ENCODE results near the gene CROT.

Gene CROT

DNA sequence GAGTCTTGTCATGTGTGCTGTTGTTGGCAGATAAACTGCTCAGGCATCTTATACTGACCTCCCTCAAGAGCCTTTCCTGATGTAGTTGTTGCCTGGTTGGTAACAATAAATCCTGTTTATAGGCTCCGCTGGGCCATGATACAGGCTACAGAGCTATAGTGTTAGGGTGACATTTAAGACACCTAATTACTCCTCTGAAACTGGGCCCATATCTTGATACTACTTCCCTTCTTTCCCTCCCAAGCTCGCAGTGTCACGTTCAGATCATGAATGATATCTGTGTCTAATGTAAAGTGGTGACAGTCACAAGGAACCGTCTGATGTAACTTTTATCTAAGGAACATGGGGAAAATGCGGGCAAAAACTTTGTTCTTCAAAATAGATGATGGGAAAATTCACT, 35.4 kb downstream of the CROT start:
- no peak for DNase-seq (ENCODE audit: insufficient read length)
- TF ChIP-seq POLR2A (IDR thresholded peaks at IDR 0.05; ENCODE audit: low read depth, low read length) (no peak), TAF1 (IDR thresholded peaks at IDR 0.05; ENCODE audit: borderline replicate concordance, low read depth, low read length) (no peak), POLR2AphosphoS5 (IDR thresholded peaks at IDR 0.05; ENCODE audit: low read depth, low read length) (no peak)
- FAIRE-seq, result no peak

GRCh38 chr7:87391020-87391701, 45.7 kb downstream of the CROT start:
- DNase-seq (ENCODE audit: insufficient read length) (no peak), FAIRE-seq (no peak)
- TF ChIP-seq POLR2AphosphoS5 (IDR thresholded peaks at IDR 0.05; ENCODE audit: low read depth, low read length) (no peak), TAF1 (IDR thresholded peaks at IDR 0.05; ENCODE audit: borderline replicate concordance, low read depth, low read length) (no peak), POLR2A (IDR thresholded peaks at IDR 0.05; ENCODE audit: low read depth, low read length) (no peak)

DNA sequence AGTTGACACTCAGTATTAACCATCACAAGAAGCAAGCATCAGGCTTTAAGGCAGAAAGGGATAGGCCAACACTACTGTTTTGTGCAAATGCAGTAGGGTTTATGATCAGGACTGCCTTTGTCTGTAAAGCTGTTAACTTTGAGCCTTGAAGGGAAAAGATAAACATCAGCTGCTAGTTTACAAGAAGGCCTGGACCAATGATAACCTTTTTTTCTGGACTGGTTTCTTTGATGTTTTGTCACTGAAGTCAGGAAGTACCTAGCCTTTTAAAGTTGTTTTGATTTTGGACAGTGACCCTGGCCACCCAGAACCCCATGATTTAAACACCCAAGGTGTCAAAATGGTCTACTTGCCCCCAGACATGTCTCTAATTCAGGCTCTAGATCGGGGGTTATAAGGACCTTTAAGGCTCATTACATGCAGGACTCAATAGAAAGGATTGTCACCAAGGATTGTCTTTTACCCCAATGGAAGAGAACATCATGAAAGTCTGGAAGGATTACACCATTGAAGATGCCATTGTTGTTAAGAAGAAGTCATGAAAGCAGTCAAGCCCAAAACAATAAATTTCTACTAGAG, 50.1 kb downstream of the CROT start:
- no peak for FAIRE-seq
- TF ChIP-seq TAF1 (IDR thresholded peaks at IDR 0.05; ENCODE audit: borderline replicate concordance, low read depth, low read length) (no peak), POLR2AphosphoS5 (IDR thresholded peaks at IDR 0.05; ENCODE audit: low read depth, low read length) (no peak), POLR2A (IDR thresholded peaks at IDR 0.05; ENCODE audit: low read depth, low read length) (no peak)
- DNase-seq (ENCODE audit: insufficient read length), result no peak

- no peak for DNase-seq (ENCODE audit: insufficient read length)
- no peak for TF ChIP-seq POLR2AphosphoS5 (IDR thresholded peaks at IDR 0.05; ENCODE audit: low read depth, low read length)
- no peak for TF ChIP-seq POLR2A (IDR thresholded peaks at IDR 0.05; ENCODE audit: low read depth, low read length)
- TF ChIP-seq TAF1 (IDR thresholded peaks at IDR 0.05; ENCODE audit: borderline replicate concordance, low read depth, low read length), result no peak
- no peak for FAIRE-seq
Measured at GRCh38 chr7:87398446-87398845, 53.0 kb downstream of the CROT start.

DNA sequence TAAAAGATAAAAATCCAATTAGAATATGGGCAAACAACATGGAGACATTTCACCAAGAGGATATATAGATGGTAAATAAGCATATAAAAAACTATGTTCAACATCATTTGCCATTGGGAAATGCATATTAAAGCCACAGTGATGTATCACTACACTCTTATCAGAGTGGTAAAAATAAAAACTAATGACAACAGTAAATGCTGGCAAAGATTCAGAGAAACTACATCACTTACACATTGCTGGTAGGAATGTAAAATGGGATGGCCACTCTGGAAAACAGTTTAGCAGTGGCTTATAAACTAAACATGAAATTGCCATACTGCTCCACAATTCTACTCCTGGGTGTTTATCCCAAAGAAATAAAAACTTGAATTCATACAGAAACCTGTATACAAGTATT, 59.2 kb downstream of the CROT start:
- FAIRE-seq (no peak), DNase-seq (ENCODE audit: insufficient read length) (no peak)
- TF ChIP-seq POLR2AphosphoS5 (IDR thresholded peaks at IDR 0.05; ENCODE audit: low read depth, low read length) (no peak), TAF1 (IDR thresholded peaks at IDR 0.05; ENCODE audit: borderline replicate concordance, low read depth, low read length) (no peak), POLR2A (IDR thresholded peaks at IDR 0.05; ENCODE audit: low read depth, low read length) (no peak)

- TF ChIP-seq TAF1 (IDR thresholded peaks at IDR 0.05; ENCODE audit: borderline replicate concordance, low read depth, low read length), result no peak
- no peak for TF ChIP-seq POLR2AphosphoS5 (IDR thresholded peaks at IDR 0.05; ENCODE audit: low read depth, low read length)
- TF ChIP-seq POLR2A (IDR thresholded peaks at IDR 0.05; ENCODE audit: low read depth, low read length), result no peak
- FAIRE-seq (no peak), DNase-seq (ENCODE audit: insufficient read length) (no peak)
Measured at GRCh38 chr7:87411186-87411585, 65.7 kb downstream of the CROT start.

DNA sequence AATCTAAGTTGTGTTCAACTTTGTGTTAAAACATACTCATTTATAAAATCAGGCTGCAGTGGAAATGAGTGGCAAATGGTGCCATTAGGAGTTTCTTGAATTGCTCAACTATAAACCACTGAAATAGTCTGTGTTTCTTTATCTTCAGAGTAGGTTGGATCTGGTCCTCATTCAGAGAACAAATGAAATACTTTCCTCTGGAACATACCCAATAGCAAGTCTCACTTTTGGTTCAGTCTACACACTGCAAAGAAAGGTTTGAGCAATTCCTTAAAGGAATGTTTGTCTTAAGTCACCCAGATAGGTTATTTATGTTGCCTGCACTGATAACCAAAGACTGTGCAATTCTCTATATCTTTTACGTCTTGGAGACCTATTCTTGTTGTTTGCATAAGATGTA, 67.6 kb downstream of the CROT start:
- DNase-seq (ENCODE audit: insufficient read length) (no peak), FAIRE-seq (no peak)
- TF ChIP-seq POLR2AphosphoS5 (IDR thresholded peaks at IDR 0.05; ENCODE audit: low read depth, low read length) (no peak), POLR2A (IDR thresholded peaks at IDR 0.05; ENCODE audit: low read depth, low read length) (no peak), TAF1 (IDR thresholded peaks at IDR 0.05; ENCODE audit: borderline replicate concordance, low read depth, low read length) (no peak)

GRCh38 chr7:87413951-87414793, 68.7 kb downstream of the CROT start:
- FAIRE-seq (no peak), DNase-seq (ENCODE audit: insufficient read length) (no peak)
- no peak for TF ChIP-seq POLR2A (IDR thresholded peaks at IDR 0.05; ENCODE audit: low read depth, low read length)
- TF ChIP-seq POLR2AphosphoS5 (IDR thresholded peaks at IDR 0.05; ENCODE audit: low read depth, low read length), result no peak
- no peak for TF ChIP-seq TAF1 (IDR thresholded peaks at IDR 0.05; ENCODE audit: borderline replicate concordance, low read depth, low read length)

- no peak for DNase-seq (ENCODE audit: insufficient read length)
- no peak for FAIRE-seq
- no peak for TF ChIP-seq POLR2A (IDR thresholded peaks at IDR 0.05; ENCODE audit: low read depth, low read length)
- TF ChIP-seq TAF1 (IDR thresholded peaks at IDR 0.05; ENCODE audit: borderline replicate concordance, low read depth, low read length), result no peak
Measured at GRCh38 chr7:87414794-87415188, 69.3 kb downstream of the CROT start.

GRCh38 chr7:87416682-87417587, 71.5 kb downstream of the CROT start:
- FAIRE-seq (peak; percentile 79), DNase-seq (ENCODE audit: insufficient read length) (no peak)
- no peak for TF ChIP-seq TAF1 (IDR thresholded peaks at IDR 0.05; ENCODE audit: borderline replicate concordance, low read depth, low read length)
- TF ChIP-seq POLR2AphosphoS5 (IDR thresholded peaks at IDR 0.05; ENCODE audit: low read depth, low read length), result no peak
- TF ChIP-seq POLR2A (IDR thresholded peaks at IDR 0.05; ENCODE audit: low read depth, low read length), result no peak

DNA sequence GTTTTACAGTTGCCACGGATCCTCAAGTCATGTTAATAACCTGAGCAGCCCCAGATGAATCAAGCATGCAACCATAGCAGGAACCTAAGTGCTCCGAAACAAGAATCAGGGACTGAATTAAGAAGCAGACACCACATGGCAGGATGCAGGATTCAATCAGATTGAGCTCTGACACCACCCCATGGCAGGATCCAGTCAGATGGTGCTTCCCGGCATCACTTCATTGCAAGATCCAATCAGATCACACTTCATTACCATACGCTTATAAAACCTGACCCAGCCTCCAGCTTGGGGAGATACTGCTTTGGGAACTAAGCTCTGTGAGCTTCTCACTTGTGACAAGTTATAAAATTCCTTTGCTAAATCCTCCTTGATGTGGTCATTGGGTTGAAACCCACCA, 74.7 kb downstream of the CROT start:
- DNase-seq (ENCODE audit: insufficient read length) (no peak), FAIRE-seq (no peak)
- TF ChIP-seq POLR2A (IDR thresholded peaks at IDR 0.05; ENCODE audit: low read depth, low read length) (no peak), POLR2AphosphoS5 (IDR thresholded peaks at IDR 0.05; ENCODE audit: low read depth, low read length) (no peak), TAF1 (IDR thresholded peaks at IDR 0.05; ENCODE audit: borderline replicate concordance, low read depth, low read length) (no peak)
